ENCODE measurements around the gene RPS6KA4. TPM values are rescaled to one million over a fixed set of nuclear protein-coding genes. Genes with fewer than 3 reads are reported as not detected.

Gene RPS6KA4
- total and polyA plus RNA-seq, 2 of the 13 experiments (the other 11 are each of a cell fraction or from before 2014, with no cell fraction given): 8.9 to 14.2 TPM

DNA sequence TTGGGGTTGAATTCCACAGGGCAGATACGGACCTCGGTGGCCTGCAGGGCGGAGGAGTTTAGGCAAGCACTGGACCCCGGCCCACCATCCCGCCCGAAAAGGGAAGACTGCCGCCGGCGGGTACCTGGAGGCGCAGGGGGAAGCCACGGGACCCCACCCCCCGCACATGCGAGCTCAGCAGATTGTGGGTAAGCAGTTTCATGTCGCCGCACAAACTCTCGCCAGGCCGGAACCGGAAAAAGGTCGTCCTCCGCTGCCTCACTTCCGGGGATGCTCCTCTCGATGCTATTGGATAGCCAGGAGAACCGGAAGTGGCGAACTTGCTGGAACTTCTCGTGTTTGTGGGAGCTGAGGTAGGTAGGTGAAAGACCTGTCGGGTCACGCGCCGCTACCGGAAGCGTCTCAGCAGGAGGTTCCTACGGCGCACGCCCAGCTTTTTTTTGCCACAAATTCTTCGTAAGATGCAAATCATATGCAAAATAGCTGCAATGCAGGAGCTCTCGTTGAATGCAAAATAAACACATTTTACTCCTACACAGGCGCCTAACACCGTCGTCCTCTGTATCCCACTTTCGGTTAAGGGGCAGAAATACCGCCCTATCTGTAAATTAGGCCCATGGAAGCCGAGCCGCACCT is 41.5 kb upstream of the RPS6KA4 start, which contains the start of gene TRMT112 (continued):
- peak; percentile 95 for TF ChIP-seq GABPB1 (CRISPR knock-in tag; IDR thresholded peaks at IDR 0.05)
- no peak for TF ChIP-seq NFIC (IDR thresholded peaks at IDR 0.05; ENCODE audit: low read length)
- peak; percentile 34 for TF ChIP-seq SALL2 (CRISPR knock-in tag; IDR thresholded peaks at IDR 0.05)
- TF ChIP-seq SUZ12 (IDR thresholded peaks at IDR 0.05; ENCODE audit: low read depth, low read length): no peak
- no peak for TF ChIP-seq ZNF672 (CRISPR knock-in tag; IDR thresholded peaks at IDR 0.05)
- TF ChIP-seq ZNF558 (CRISPR knock-in tag; IDR thresholded peaks at IDR 0.05; ENCODE audit: borderline replicate concordance): 0 out of 2 replicates have a peak, but pooled peaks have one; percentile 3
- TF ChIP-seq, protein P1, sequence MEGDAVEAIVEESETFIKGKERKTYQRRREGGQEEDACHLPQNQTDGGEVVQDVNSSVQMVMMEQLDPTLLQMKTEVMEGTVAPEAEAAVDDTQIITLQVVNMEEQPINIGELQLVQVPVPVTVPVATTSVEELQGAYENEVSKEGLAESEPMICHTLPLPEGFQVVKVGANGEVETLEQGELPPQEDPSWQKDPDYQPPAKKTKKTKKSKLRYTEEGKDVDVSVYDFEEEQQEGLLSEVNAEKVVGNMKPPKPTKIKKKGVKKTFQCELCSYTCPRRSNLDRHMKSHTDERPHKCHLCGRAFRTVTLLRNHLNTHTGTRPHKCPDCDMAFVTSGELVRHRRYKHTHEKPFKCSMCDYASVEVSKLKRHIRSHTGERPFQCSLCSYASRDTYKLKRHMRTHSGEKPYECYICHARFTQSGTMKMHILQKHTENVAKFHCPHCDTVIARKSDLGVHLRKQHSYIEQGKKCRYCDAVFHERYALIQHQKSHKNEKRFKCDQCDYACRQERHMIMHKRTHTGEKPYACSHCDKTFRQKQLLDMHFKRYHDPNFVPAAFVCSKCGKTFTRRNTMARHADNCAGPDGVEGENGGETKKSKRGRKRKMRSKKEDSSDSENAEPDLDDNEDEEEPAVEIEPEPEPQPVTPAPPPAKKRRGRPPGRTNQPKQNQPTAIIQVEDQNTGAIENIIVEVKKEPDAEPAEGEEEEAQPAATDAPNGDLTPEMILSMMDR (CRISPR knock-in tag; IDR thresholded peaks at IDR 0.05): no peak
- peak; percentile 24; the same call in 1 of the 2 replicates for TF ChIP-seq ZNF556 (CRISPR knock-in tag; IDR thresholded peaks at IDR 0.05; ENCODE audit: borderline replicate concordance)
- TF ChIP-seq SMAD1 (CRISPR knock-in tag; IDR thresholded peaks at IDR 0.05; ENCODE audit: borderline replicate concordance, low read depth): no peak
- no peak for TF ChIP-seq SP1 (IDR thresholded peaks at IDR 0.05)
- TF ChIP-seq SP1 (CRISPR knock-in tag; IDR thresholded peaks at IDR 0.05): no peak; the same call in 1 of the 2 replicates
- no peak for TF ChIP-seq NFE2 (CRISPR knock-in tag; IDR thresholded peaks at IDR 0.05)
- no peak; the same call in 1 of the 2 replicates for TF ChIP-seq ZNF232 (CRISPR knock-in tag; IDR thresholded peaks at IDR 0.05; ENCODE audit: borderline replicate concordance)
- TF ChIP-seq ZNF570 (CRISPR knock-in tag; IDR thresholded peaks at IDR 0.05; ENCODE audit: borderline replicate concordance): no peak
- TF ChIP-seq XBP1 (CRISPR knock-in tag; IDR thresholded peaks at IDR 0.05): no peak
- TF ChIP-seq CAMTA2 (CRISPR knock-in tag; IDR thresholded peaks at IDR 0.05; ENCODE audit: borderline replicate concordance): 0 out of 2 replicates have a peak, but pooled peaks have one; percentile 56
- TF ChIP-seq, protein P2, sequence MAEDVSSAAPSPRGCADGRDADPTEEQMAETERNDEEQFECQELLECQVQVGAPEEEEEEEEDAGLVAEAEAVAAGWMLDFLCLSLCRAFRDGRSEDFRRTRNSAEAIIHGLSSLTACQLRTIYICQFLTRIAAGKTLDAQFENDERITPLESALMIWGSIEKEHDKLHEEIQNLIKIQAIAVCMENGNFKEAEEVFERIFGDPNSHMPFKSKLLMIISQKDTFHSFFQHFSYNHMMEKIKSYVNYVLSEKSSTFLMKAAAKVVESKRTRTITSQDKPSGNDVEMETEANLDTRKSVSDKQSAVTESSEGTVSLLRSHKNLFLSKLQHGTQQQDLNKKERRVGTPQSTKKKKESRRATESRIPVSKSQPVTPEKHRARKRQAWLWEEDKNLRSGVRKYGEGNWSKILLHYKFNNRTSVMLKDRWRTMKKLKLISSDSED (CRISPR knock-in tag; IDR thresholded peaks at IDR 0.05): no peak
- TF ChIP-seq PHF21A (CRISPR knock-in tag; IDR thresholded peaks at IDR 0.05): no peak
- TF ChIP-seq ZNF891 (CRISPR knock-in tag; IDR thresholded peaks at IDR 0.05): no peak
- TF ChIP-seq RBAK (CRISPR knock-in tag; IDR thresholded peaks at IDR 0.05): no peak
- TF ChIP-seq, protein P3, sequence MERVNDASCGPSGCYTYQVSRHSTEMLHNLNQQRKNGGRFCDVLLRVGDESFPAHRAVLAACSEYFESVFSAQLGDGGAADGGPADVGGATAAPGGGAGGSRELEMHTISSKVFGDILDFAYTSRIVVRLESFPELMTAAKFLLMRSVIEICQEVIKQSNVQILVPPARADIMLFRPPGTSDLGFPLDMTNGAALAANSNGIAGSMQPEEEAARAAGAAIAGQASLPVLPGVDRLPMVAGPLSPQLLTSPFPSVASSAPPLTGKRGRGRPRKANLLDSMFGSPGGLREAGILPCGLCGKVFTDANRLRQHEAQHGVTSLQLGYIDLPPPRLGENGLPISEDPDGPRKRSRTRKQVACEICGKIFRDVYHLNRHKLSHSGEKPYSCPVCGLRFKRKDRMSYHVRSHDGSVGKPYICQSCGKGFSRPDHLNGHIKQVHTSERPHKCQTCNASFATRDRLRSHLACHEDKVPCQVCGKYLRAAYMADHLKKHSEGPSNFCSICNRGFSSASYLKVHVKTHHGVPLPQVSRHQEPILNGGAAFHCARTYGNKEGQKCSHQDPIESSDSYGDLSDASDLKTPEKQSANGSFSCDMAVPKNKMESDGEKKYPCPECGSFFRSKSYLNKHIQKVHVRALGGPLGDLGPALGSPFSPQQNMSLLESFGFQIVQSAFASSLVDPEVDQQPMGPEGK (CRISPR knock-in tag; IDR thresholded peaks at IDR 0.05): peak; percentile 51
- TF ChIP-seq ZNF337 (CRISPR knock-in tag; IDR thresholded peaks at IDR 0.05; ENCODE audit: borderline replicate concordance, low read depth): no peak
- peak; percentile 75; the same call in 1 of the 2 replicates for TF ChIP-seq ZNF251 (CRISPR knock-in tag; IDR thresholded peaks at IDR 0.05)
- TF ChIP-seq SMAD9 (CRISPR knock-in tag; IDR thresholded peaks at IDR 0.05): no peak
- TF ChIP-seq, protein P4, sequence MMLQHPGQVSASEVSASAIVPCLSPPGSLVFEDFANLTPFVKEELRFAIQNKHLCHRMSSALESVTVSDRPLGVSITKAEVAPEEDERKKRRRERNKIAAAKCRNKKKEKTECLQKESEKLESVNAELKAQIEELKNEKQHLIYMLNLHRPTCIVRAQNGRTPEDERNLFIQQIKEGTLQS (CRISPR knock-in tag; IDR thresholded peaks at IDR 0.05): 0 out of 2 replicates have a peak, but pooled peaks have one; percentile 21
- TF ChIP-seq ZNF567 (CRISPR knock-in tag; IDR thresholded peaks at IDR 0.05; ENCODE audit: borderline replicate concordance): 0 out of 2 replicates have a peak, but pooled peaks have one; percentile 46
